Measurements from ENCODE around the gene AK5. TPM values are rescaled to one million over a fixed set of nuclear protein-coding genes. Genes with fewer than 3 reads are reported as not detected.

AK5 gene
- total and polyA plus RNA-seq, 2 of the 13 experiments (the other 11 are each of a cell fraction or from before 2014, with no cell fraction given), result not detected

GRCh38 chr1:77605246-77606026 is 323.6 kb downstream of the AK5 start (continued):
- TF ChIP-seq, protein P1, sequence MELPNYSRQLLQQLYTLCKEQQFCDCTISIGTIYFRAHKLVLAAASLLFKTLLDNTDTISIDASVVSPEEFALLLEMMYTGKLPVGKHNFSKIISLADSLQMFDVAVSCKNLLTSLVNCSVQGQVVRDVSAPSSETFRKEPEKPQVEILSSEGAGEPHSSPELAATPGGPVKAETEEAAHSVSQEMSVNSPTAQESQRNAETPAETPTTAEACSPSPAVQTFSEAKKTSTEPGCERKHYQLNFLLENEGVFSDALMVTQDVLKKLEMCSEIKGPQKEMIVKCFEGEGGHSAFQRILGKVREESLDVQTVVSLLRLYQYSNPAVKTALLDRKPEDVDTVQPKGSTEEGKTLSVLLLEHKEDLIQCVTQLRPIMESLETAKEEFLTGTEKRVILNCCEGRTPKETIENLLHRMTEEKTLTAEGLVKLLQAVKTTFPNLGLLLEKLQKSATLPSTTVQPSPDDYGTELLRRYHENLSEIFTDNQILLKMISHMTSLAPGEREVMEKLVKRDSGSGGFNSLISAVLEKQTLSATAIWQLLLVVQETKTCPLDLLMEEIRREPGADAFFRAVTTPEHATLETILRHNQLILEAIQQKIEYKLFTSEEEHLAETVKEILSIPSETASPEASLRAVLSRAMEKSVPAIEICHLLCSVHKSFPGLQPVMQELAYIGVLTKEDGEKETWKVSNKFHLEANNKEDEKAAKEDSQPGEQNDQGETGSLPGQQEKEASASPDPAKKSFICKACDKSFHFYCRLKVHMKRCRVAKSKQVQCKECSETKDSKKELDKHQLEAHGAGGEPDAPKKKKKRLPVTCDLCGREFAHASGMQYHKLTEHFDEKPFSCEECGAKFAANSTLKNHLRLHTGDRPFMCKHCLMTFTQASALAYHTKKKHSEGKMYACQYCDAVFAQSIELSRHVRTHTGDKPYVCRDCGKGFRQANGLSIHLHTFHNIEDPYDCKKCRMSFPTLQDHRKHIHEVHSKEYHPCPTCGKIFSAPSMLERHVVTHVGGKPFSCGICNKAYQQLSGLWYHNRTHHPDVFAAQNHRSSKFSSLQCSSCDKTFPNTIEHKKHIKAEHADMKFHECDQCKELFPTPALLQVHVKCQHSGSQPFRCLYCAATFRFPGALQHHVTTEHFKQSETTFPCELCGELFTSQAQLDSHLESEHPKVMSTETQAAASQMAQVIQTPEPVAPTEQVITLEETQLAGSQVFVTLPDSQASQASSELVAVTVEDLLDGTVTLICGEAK (IDR thresholded peaks at IDR 0.05), result no peak
- TF ChIP-seq, protein P1 (CRISPR knock-in tag; IDR thresholded peaks at IDR 0.05), result no peak
- no peak for TF ChIP-seq RFXANK (CRISPR knock-in tag; IDR thresholded peaks at IDR 0.05)
- TF ChIP-seq ISX (CRISPR knock-in tag; conservative IDR thresholded peaks at IDR 0.05), result no peak
- no peak for TF ChIP-seq HDAC2 (CRISPR knock-in tag; IDR thresholded peaks at IDR 0.05)
- TF ChIP-seq POLR2G (IDR thresholded peaks at IDR 0.05; ENCODE audit: low read depth, low read length), result no peak
- TF ChIP-seq ZNF263 (CRISPR knock-in tag; IDR thresholded peaks at IDR 0.05), result no peak
- no peak for TF ChIP-seq ZNF543 (CRISPR knock-in tag; IDR thresholded peaks at IDR 0.05)
